Measurements from ENCODE around the gene SLA2. TPM values are rescaled to one million over a fixed set of nuclear protein-coding genes. Genes with fewer than 3 reads are reported as not detected.
A peak's percentile ranks its signal among the peaks of the same experiment; 100 is the strongest.
"Not testable (repeated sequence)": the region's sequence is repeated elsewhere in the genome, so short reads cannot be mapped to it uniquely, and the experiment has no call there.

SLA2 gene
- total RNA-seq, 1 donor = not detected

GRCh38 chr20:36572701-36573102 is 73.3 kb downstream of the SLA2 start:
- no peak for TF ChIP-seq CTCF (IDR thresholded peaks at IDR 0.05; ENCODE audit: insufficient read depth, low read depth, low read length)
- peak; percentile 24 for DNase-seq (ENCODE audit: low read depth)
- H3K4me3 ChIP-seq (ENCODE audit: low read depth, low read length) = peak overlapping the region; percentile 57

GRCh38 chr20:36571564-36572504 is 74.2 kb downstream of the SLA2 start:
- TF ChIP-seq CTCF (IDR thresholded peaks at IDR 0.05; ENCODE audit: insufficient read depth, low read depth, low read length) = no peak
- no peak for DNase-seq (ENCODE audit: low read depth)
- H3K4me3 ChIP-seq (ENCODE audit: low read depth, low read length) = no peak overlapping the region

- TF ChIP-seq CTCF (IDR thresholded peaks at IDR 0.05; ENCODE audit: insufficient read depth, low read depth, low read length) = no peak
- DNase-seq (ENCODE audit: low read depth) = peak; percentile 33
- no peak overlapping the region for H3K4me3 ChIP-seq (ENCODE audit: low read depth, low read length)
Observed at GRCh38 chr20:36569847-36570429, 76.1 kb downstream of the SLA2 start.

GRCh38 chr20:36565520-36565919 is 80.5 kb downstream of the SLA2 start:
- DNase-seq (ENCODE audit: low read depth) = no peak
- TF ChIP-seq CTCF (IDR thresholded peaks at IDR 0.05; ENCODE audit: insufficient read depth, low read depth, low read length) = no peak
- H3K4me3 ChIP-seq (ENCODE audit: low read depth, low read length) = no peak overlapping the region

- not testable (repeated sequence) for H3K4me3 ChIP-seq (ENCODE audit: low read depth, low read length); DNase-seq (ENCODE audit: low read depth)
Observed at GRCh38 chr20:36564726-36565121, 81.3 kb downstream of the SLA2 start.

- DNase-seq (ENCODE audit: low read depth); H3K4me3 ChIP-seq (ENCODE audit: low read depth, low read length): not testable (repeated sequence)
Observed at GRCh38 chr20:36564078-36564725, 81.8 kb downstream of the SLA2 start.

GRCh38 chr20:36563374-36563773 is 82.6 kb downstream of the SLA2 start:
- no peak for TF ChIP-seq CTCF (IDR thresholded peaks at IDR 0.05; ENCODE audit: insufficient read depth, low read depth, low read length)
- no peak for DNase-seq (ENCODE audit: low read depth)
- H3K4me3 ChIP-seq (ENCODE audit: low read depth, low read length) = no peak overlapping the region
